PC-9 (cell line): ENCODE results near the gene BBS9.

Experiments used
- CTCF ChIP-seq: fragments of 200-600 bp; sonication (generic); conservative IDR thresholded peaks from 2 replicates; pipeline ENCODE4 v1.6.1; 2017; ENCODE audit warnings: mixed run types, antibody characterized with exemption, mild to moderate bottlenecking, moderate library complexity
- EZH2 ChIP-seq: fragments of 200-600 bp; sonication (generic); IDR thresholded peaks from 2 replicates; pipeline ENCODE4 v1.8.0; 2017; ENCODE audit warnings: antibody characterized with exemption, low read depth

GRCh38 chr7:33644489-33644888 is 515.1 kb downstream of the BBS9 start:
- TF ChIP-seq CTCF, result no peak
- TF ChIP-seq EZH2, result no peak
